Measurements from ENCODE around the gene IFT27.

The IFT27 gene

DNA sequence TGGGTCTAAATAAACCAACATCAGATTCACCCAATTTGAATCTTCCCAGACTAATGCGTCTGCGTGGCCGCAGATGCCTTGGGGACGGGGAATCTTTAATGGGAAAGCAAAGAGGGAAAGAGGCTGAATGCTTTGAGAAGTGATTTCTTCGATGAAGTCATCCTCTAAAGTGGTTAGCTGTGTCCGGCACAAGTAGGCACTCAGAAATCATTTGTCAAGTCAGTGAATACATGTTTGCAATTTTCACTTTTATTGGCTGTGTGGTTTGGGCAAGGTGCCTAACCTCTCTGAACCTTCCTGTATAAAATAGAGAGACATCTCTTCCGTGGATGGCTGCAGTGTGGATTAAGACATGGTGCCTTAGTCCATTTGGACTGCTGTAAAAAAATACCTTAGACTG lies 19.7 kb upstream of the IFT27 start:
- Histone ChIP-seq H3K9me3 (ENCODE audit: low read length) (no peaks in the 10 kb centered on the region), H3K4me3 (ENCODE audit: low read depth in 1 of 2, low read length in 2 of 2) (no peak overlapping the region), H3K27me3 (ENCODE audit: control insufficient read depth in 1 of 2, insufficient read depth in 2 of 2, low read length in 2 of 2) (no peaks in the 10 kb centered on the region), H3K9ac (ENCODE audit: low read length) (no peak overlapping the region), H3K27ac (ENCODE audit: low read depth, low read length) (no peak overlapping the region), H3K4me1 (ENCODE audit: insufficient read depth, low read length) (no peaks in the 10 kb centered on the region), H3K36me3 (ENCODE audit: insufficient read depth, low read length) (no peaks in the 10 kb centered on the region)

GRCh38 chr22:36790648-36791047 lies 14.7 kb upstream of the IFT27 start:
- no peaks in the 10 kb centered on the region for H3K9me3 ChIP-seq (ENCODE audit: low read length)
- no peak overlapping the region for H3K4me3 ChIP-seq (ENCODE audit: low read depth in 1 of 2, low read length in 2 of 2)
- H3K4me1 ChIP-seq (ENCODE audit: insufficient read depth, low read length): no peaks in the 10 kb centered on the region
- H3K36me3 ChIP-seq (ENCODE audit: insufficient read depth, low read length): no peaks in the 10 kb centered on the region
- H3K27me3 ChIP-seq (ENCODE audit: control insufficient read depth in 1 of 2, insufficient read depth in 2 of 2, low read length in 2 of 2): no peaks in the 10 kb centered on the region
- H3K9ac ChIP-seq (ENCODE audit: low read length): no peak overlapping the region
- no peak overlapping the region for H3K27ac ChIP-seq (ENCODE audit: low read depth, low read length)

GRCh38 chr22:36787204-36787988 lies 11.5 kb upstream of the IFT27 start:
- Histone ChIP-seq H3K4me1 (ENCODE audit: insufficient read depth, low read length) (peaks cover under 1% of the 10 kb centered on the region), H3K27ac (ENCODE audit: low read depth, low read length) (no peak overlapping the region), H3K36me3 (ENCODE audit: insufficient read depth, low read length) (no peaks in the 10 kb centered on the region), H3K4me3 (ENCODE audit: low read depth in 1 of 2, low read length in 2 of 2) (no peak overlapping the region), H3K27me3 (ENCODE audit: control insufficient read depth in 1 of 2, insufficient read depth in 2 of 2, low read length in 2 of 2) (no peaks in the 10 kb centered on the region), H3K9ac (ENCODE audit: low read length) (no peak overlapping the region), H3K9me3 (ENCODE audit: low read length) (no peaks in the 10 kb centered on the region)

DNA sequence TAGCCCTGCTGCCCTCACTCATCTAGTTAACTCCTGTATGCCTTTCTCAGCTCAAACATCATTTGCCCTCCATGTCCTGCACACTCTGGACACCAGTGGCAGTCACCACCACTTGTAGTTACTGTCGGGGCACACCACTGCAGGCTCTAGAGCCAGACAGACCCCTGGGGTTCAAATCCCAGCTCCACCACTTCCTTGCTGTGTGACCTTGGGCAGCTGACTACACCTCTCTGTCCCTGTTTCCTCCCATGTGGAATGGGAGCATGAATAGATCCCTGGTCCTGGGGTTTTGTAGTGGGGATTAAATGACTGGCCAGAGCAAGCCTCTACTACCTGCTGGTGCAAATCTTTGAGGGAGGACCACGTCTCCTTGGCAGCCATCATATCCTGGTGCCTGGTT lies 7.8 kb upstream of the IFT27 start:
- no peak overlapping the region for H3K4me3 ChIP-seq (ENCODE audit: low read depth in 1 of 2, low read length in 2 of 2)
- no peaks in the 10 kb centered on the region for H3K27me3 ChIP-seq (ENCODE audit: control insufficient read depth in 1 of 2, insufficient read depth in 2 of 2, low read length in 2 of 2)
- H3K27ac ChIP-seq (ENCODE audit: low read depth, low read length): no peak overlapping the region
- no peaks in the 10 kb centered on the region for H3K36me3 ChIP-seq (ENCODE audit: insufficient read depth, low read length)
- peaks cover 9% of the 10 kb centered on the region for H3K4me1 ChIP-seq (ENCODE audit: insufficient read depth, low read length)
- H3K9me3 ChIP-seq (ENCODE audit: low read length): no peaks in the 10 kb centered on the region
- H3K9ac ChIP-seq (ENCODE audit: low read length): no peak overlapping the region

GRCh38 chr22:36781656-36782627 lies 6.0 kb upstream of the IFT27 start:
- Histone ChIP-seq H3K9me3 (ENCODE audit: low read length) (no peaks in the 10 kb centered on the region), H3K27me3 (ENCODE audit: control insufficient read depth in 1 of 2, insufficient read depth in 2 of 2, low read length in 2 of 2) (no peaks in the 10 kb centered on the region), H3K9ac (ENCODE audit: low read length) (no peak overlapping the region), H3K36me3 (ENCODE audit: insufficient read depth, low read length) (no peaks in the 10 kb centered on the region), H3K4me1 (ENCODE audit: insufficient read depth, low read length) (peaks cover 9% of the 10 kb centered on the region), H3K4me3 (ENCODE audit: low read depth in 1 of 2, low read length in 2 of 2) (no peak overlapping the region), H3K27ac (ENCODE audit: low read depth, low read length) (no peak overlapping the region)

DNA sequence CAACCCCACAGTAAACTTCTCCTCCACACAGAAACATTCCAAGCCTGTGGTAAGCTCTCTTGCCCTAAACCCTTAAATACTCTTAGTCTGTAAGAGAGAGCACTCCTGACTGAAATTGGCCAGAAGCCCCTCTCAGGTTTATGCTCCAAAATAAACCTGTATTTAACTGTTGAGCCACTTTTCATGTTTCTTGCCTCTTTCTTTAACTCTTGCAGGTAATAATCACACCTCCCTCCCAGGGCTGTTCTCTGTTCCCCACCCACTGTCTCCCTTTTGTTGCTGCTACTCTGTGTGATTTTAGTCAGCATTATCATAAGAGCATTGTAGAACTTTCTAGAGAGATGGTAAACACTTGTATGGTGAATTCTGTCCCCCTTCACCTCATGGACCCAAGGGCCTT lies 2.1 kb upstream of the IFT27 start:
- Histone ChIP-seq H3K4me1 (ENCODE audit: insufficient read depth, low read length) (peaks cover 23% of the 10 kb centered on the region), H3K4me3 (ENCODE audit: low read depth in 1 of 2, low read length in 2 of 2) (no peak overlapping the region), H3K9ac (ENCODE audit: low read length) (no peak overlapping the region), H3K9me3 (ENCODE audit: low read length) (no peaks in the 10 kb centered on the region), H3K27ac (ENCODE audit: low read depth, low read length) (no peak overlapping the region), H3K27me3 (ENCODE audit: control insufficient read depth in 1 of 2, insufficient read depth in 2 of 2, low read length in 2 of 2) (no peaks in the 10 kb centered on the region), H3K36me3 (ENCODE audit: insufficient read depth, low read length) (no peaks in the 10 kb centered on the region)

DNA sequence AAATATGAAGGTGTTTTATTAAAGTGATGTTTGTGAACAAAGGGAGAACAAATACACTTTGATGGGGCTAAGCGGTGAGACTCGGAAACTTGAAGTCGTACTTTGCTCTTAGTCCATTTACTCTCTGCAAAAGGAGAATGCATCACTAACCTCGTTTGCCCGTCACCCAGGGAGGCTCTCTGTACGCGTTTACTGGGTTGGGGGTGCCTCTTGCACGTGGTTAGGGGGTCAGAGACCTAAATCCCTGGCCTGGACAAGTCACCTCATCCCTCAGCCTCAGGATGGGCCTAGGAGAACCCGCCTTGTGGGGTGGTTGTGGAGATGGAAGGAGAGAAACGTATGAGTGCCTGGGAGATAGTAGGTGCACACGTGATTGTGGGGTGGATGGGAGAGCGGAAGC lies 803 bp upstream of the IFT27 start:
- Histone ChIP-seq H3K9ac (ENCODE audit: low read length) (no peak overlapping the region), H3K27ac (ENCODE audit: low read depth, low read length) (peak overlapping the region; percentile 53), H3K4me1 (ENCODE audit: insufficient read depth, low read length) (peaks cover 16% of the 10 kb centered on the region), H3K4me3 (ENCODE audit: low read depth in 1 of 2, low read length in 2 of 2) (peak overlapping the region in 1 of 2 donors; percentile 28), H3K9me3 (ENCODE audit: low read length) (no peaks in the 10 kb centered on the region), H3K36me3 (ENCODE audit: insufficient read depth, low read length) (no peaks in the 10 kb centered on the region), H3K27me3 (ENCODE audit: control insufficient read depth in 1 of 2, insufficient read depth in 2 of 2, low read length in 2 of 2) (no peaks in the 10 kb centered on the region)

GRCh38 chr22:36775586-36775963 lies 344 bp downstream of the IFT27 start:
- Histone ChIP-seq H3K9me3 (ENCODE audit: low read length) (no peaks in the 10 kb centered on the region), H3K4me1 (ENCODE audit: insufficient read depth, low read length) (peaks cover 14% of the 10 kb centered on the region), H3K27me3 (ENCODE audit: control insufficient read depth in 1 of 2, insufficient read depth in 2 of 2, low read length in 2 of 2) (no peaks in the 10 kb centered on the region), H3K4me3 (ENCODE audit: low read depth in 1 of 2, low read length in 2 of 2) (peak overlapping the region; percentile 66 to 69), H3K36me3 (ENCODE audit: insufficient read depth, low read length) (no peaks in the 10 kb centered on the region), H3K27ac (ENCODE audit: low read depth, low read length) (peak overlapping the region; percentile 63), H3K9ac (ENCODE audit: low read length) (peak overlapping the region; percentile 48)

DNA sequence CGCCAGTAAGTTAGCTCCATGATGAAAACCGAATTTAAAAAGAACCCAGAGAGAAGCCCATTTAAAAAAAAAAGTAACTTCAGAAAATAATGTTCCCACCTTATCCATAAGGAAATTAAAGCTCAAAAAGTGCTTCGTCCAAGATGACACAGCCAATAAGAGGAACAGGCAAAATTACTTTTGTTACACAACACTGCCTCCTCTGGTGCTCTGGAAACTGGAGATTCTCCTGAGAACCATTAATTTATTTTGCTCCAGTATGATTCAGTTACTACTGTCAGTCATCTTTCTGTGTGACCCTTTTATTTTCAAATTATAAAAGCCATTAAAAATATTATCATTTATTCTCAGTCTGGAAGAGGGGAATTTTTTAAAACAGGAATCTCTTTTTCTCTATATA lies 2.0 kb downstream of the IFT27 start:
- Histone ChIP-seq H3K27me3 (ENCODE audit: control insufficient read depth in 1 of 2, insufficient read depth in 2 of 2, low read length in 2 of 2) (no peaks in the 10 kb centered on the region), H3K9me3 (ENCODE audit: low read length) (no peaks in the 10 kb centered on the region), H3K27ac (ENCODE audit: low read depth, low read length) (no peak overlapping the region), H3K4me1 (ENCODE audit: insufficient read depth, low read length) (peaks cover 14% of the 10 kb centered on the region), H3K9ac (ENCODE audit: low read length) (no peak overlapping the region), H3K36me3 (ENCODE audit: insufficient read depth, low read length) (no peaks in the 10 kb centered on the region), H3K4me3 (ENCODE audit: low read depth in 1 of 2, low read length in 2 of 2) (no peak overlapping the region)

- Histone ChIP-seq H3K27ac (ENCODE audit: low read depth, low read length) (no peak overlapping the region), H3K36me3 (ENCODE audit: insufficient read depth, low read length) (peaks cover 3% of the 10 kb centered on the region), H3K9me3 (ENCODE audit: low read length) (no peaks in the 10 kb centered on the region), H3K9ac (ENCODE audit: low read length) (no peak overlapping the region), H3K27me3 (ENCODE audit: control insufficient read depth in 1 of 2, insufficient read depth in 2 of 2, low read length in 2 of 2) (no peaks in the 10 kb centered on the region), H3K4me1 (ENCODE audit: insufficient read depth, low read length) (peaks cover 14% of the 10 kb centered on the region), H3K4me3 (ENCODE audit: low read depth in 1 of 2, low read length in 2 of 2) (no peak overlapping the region)
These were observed 3.5 kb downstream of the IFT27 start for GRCh38 chr22:36772451-36772850.

DNA sequence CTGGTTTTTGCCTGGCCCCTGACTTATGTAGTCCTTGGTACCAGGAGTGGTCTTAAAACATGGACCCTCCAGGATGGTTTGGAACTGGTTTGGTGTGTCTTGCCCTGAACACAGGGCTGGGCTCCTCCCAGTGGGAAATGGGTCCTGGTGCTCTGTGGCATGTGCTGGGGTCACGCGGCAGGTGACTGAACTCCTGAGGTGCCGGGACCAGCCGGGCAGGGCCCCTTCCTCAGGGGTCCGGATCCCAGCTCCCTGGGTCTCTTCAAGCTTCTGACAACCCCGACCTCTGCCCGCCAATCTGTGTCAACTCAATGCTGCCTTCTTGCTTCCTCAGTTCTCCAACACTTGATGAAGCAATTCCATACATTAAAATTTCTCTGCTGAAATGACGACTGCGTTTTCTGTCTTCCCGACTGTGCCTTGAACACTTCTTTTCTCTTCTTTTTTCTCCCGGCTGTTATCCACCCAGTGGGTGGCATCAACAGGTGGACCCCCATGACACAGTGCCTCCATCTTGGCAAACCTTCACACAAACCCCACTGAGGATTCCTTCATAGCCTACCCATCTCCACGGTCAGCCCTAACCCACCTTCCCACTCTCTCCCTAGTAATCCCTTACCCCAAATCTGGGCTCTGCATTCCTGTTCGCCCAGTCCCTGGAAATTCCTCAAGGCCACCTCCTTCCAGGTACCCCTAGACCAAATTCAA lies 4.4 kb downstream of the IFT27 start:
- Histone ChIP-seq H3K27ac (ENCODE audit: low read depth, low read length) (no peak overlapping the region), H3K9ac (ENCODE audit: low read length) (no peak overlapping the region)

More for the DNA sequence above, 4.4 kb downstream of the IFT27 start:
- Histone ChIP-seq H3K27me3 (ENCODE audit: control insufficient read depth in 1 of 2, insufficient read depth in 2 of 2, low read length in 2 of 2) (no peaks in the 10 kb centered on the region), H3K9me3 (ENCODE audit: low read length) (no peaks in the 10 kb centered on the region), H3K36me3 (ENCODE audit: insufficient read depth, low read length) (peaks cover 8% of the 10 kb centered on the region), H3K4me1 (ENCODE audit: insufficient read depth, low read length) (peaks cover 9% of the 10 kb centered on the region), H3K4me3 (ENCODE audit: low read depth in 1 of 2, low read length in 2 of 2) (no peak overlapping the region)

Measured in muscle layer of colon (tissue), 2 donors.